ENCODE measurements around the gene HOXD4. TPM values are rescaled to one million over a fixed set of nuclear protein-coding genes. Genes with fewer than 3 reads are reported as not detected.

Gene HOXD4
- total RNA-seq, 4 donors from 2014 or later, result 3.8 to 17.1 (median 16.6) TPM

DNA sequence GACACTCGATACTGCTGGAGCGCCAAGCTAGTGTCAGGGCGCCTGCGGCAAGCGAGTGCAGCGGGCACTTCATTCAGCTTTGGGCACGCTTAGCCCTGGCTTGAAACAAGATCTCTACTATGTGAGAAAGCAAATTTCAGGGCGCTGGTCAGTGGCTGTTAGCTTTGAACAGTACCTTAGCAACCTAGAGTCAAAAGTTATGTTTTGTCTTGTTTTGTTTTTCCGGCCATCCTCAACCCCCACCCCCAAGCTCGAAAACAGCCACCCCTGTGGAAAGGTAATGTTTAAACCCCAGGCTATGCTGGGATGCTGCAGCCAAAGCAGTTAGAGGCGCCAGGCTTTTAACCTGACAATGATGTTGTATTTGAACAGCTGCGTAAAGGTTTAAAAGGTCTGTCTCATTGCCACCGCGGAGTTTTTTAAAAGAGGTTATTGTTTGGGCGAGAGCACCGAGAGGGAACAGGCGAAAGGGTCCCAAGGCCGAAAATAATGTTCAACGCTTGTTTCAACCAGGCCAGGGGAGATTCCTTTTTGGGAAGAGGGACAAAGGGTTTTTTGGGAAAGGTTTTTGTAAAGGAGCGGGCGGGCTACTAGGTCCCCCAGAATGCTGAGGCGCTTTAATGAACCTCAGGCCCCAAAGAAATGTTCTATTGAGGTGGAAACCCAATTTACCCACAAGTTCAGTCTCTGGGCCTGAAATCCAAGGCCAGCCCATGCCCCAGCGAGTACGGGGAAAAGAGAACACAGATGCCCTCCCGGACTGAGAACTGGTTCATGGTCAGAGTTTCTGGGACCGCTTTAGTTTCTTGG, 37.0 kb upstream of the HOXD4 start:
- peaks cover 0 to 100% of the 10 kb centered on the region in 2 donors for H3K27me3 ChIP-seq
- WGBS, 2 donors, result 37 to 39% methylated on average over 26 of the region's 26 CpGs
- no peaks in the 10 kb centered on the region for H3K9me3 ChIP-seq
- H3K4me3 ChIP-seq, result no peak overlapping the region
- H3K4me1 ChIP-seq, result peaks cover 0 to 23% (median 0%) of the 10 kb centered on the region in 4 donors
- H3K27ac ChIP-seq, result no peak overlapping the region
- H3K36me3 ChIP-seq, result no peaks in the 10 kb centered on the region
- no peak for DNase-seq (ENCODE audit: low spot score in 2 of 2)
- TF ChIP-seq EP300 (IDR thresholded peaks at IDR 0.05), result no peak
- TF ChIP-seq CTCF (IDR thresholded peaks at IDR 0.05), result no peak
- no peak for TF ChIP-seq POLR2A (IDR thresholded peaks at IDR 0.05)

DNA sequence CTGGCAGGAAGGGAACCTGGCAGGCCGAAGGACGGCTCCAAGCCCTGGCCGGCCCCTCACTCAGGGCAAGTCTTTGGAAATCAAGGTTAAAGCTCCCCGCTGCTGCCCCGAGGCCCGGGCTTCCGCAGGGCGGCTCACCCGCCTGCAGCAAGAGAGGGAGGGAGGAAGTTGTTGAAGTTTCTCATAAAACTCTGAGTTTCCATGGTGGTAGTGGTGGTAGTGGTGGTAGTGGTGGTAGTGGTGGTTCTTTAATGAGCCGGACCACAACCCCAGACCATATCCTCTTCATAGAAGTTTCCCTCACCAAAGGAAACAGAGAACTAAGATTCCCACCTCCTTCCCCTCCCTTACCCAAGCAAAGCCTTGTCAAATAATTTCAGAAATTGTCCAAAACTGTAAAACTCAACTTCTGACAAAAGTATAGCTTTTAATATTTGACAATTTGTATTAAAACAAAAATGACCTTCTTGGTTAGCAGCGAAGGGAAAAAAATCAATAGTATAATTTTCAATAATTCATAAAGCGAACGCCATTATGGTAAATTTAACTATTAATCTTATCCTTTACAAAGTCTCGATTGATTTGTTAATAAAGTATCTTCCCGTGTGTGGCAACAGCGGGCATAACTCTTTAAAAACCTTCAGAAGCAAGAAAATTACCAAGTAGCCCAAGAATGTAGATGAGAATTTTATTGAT, 36.3 kb upstream of the HOXD4 start:
- no peak for TF ChIP-seq POLR2A (IDR thresholded peaks at IDR 0.05)
- no peak for TF ChIP-seq EP300 (IDR thresholded peaks at IDR 0.05)
- no peak for TF ChIP-seq CTCF (IDR thresholded peaks at IDR 0.05)
- H3K27ac ChIP-seq, result no peak overlapping the region

DNA sequence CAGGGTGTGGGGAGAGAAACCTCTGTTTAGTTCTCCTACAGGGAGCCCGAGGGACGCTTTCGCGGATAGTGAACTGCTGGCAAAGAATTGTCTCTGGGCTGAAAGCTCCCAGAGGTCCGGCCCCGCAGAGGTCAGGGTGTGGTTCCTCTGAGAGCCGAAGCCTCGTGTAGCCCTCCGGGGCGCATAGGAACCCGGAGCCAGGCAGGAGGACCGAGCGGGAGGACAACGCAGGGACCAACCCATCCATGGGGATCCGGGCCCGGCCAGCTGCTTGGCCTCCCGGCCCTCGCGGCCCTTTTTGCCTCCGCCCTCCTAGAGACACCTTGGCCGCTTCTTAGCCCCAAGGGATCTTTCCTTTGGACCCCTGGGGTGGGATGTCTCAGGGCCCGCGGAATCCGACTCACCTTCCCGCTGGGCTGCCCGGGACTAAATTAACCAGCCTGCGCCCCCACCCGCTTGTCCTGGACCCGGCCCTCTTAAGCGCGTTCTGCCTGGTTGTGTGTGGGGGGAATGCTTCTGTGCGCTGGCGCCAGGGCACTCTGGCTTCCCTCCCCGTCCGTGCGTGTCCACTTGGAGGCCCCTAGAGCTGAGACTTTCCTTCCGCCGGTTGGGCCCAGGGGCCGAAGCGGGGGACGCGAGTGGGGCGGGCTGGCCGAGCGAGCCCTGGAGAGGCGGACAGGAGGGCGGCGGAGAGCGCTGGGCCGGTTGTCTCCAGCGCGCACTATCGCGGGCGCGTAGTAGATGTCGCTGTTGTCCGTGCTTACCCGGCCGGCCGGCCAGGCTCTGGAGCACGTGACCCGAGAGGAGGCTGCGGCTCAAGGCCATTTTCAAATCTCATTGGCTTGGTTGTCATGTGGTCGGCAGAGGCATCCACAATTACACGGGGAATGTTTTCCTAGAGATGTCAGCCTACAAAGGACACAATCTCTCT, 35.2 kb upstream of the HOXD4 start, which contains the start of gene HOXD10:
TSS of gene HOXD10 (plus strand) at position 896 of the 931 bp plus-strand sequence. CDS start 56 bp downstream, outside the sequence.
- H3K27ac ChIP-seq, result peak within 1 kb of the TSS in 1 of 4 donors; percentile 16
- TF ChIP-seq POLR2A (IDR thresholded peaks at IDR 0.05) (no peak), EP300 (IDR thresholded peaks at IDR 0.05) (peak in 1 of 2 donors; percentile 8), CTCF (IDR thresholded peaks at IDR 0.05) (peak in 3 of 5 experiments; percentile 9 to 40 (median 15))
- DNase-seq (ENCODE audit: low spot score in 2 of 2), result no peak
- H3K4me3 ChIP-seq, result peak within 1 kb of the TSS in 1 of 4 donors; percentile 29
- peaks cover 3 to 100% of the 10 kb centered on the region in 2 donors for H3K27me3 ChIP-seq
- WGBS, 2 donors, result 7% methylated on average over 61 to 62 of the region's 66 CpGs
- H3K36me3 ChIP-seq, result no peaks in the 10 kb centered on the region
- H3K4me1 ChIP-seq, result peaks cover 0 to 21% (median 0%) of the 10 kb centered on the region in 4 donors
- H3K9me3 ChIP-seq, result no peaks in the 10 kb centered on the region

More for the DNA sequence above, 36.3 kb upstream of the HOXD4 start:
- H3K4me3 ChIP-seq, result no peak overlapping the region
- no peak for DNase-seq (ENCODE audit: low spot score in 2 of 2)
- peaks cover 0 to 100% of the 10 kb centered on the region in 2 donors for H3K27me3 ChIP-seq
- H3K36me3 ChIP-seq, result no peaks in the 10 kb centered on the region
- WGBS, 2 donors, result 51 to 52% methylated on average over 16 of the region's 16 CpGs
- H3K4me1 ChIP-seq, result peaks cover 0 to 23% (median 0%) of the 10 kb centered on the region in 4 donors
- no peaks in the 10 kb centered on the region for H3K9me3 ChIP-seq

DNA sequence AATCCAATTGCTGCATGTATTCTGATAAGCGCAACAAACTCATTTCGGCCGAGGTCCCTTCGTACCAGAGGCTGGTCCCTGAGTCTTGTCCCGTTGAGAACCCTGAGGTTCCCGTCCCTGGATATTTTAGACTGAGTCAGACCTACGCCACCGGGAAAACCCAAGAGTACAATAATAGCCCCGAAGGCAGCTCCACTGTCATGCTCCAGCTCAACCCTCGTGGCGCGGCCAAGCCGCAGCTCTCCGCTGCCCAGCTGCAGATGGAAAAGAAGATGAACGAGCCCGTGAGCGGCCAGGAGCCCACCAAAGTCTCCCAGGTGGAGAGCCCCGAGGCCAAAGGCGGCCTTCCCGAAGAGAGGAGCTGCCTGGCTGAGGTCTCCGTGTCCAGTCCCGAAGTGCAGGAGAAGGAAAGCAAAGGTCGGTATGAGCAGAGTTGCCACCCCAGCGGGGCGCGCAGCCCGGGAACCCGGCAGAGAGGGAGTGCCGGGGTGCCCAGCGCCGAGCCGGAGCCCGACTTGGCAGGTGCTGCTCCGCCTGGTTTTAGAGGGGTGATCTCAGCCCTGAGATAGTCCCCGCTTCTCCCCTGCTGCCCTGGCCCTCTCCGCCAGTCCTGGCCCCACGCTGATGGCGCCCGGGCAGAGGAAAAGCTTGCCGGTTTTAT, 34.1 kb upstream of the HOXD4 start:
- Histone ChIP-seq H3K4me3 (peak overlapping the region in 1 of 4 donors; percentile 29), H3K27ac (peak overlapping the region in 1 of 4 donors; percentile 16), H3K27me3 (peaks cover 9 to 100% of the 10 kb centered on the region in 2 donors), H3K4me1 (peaks cover 0 to 27% (median under 1%) of the 10 kb centered on the region in 4 donors), H3K9me3 (no peaks in the 10 kb centered on the region), H3K36me3 (no peaks in the 10 kb centered on the region)
- 13 to 19% methylated on average over 30 to 40 of the region's 40 CpGs for WGBS, 2 donors
- TF ChIP-seq CTCF (IDR thresholded peaks at IDR 0.05) (no peak), POLR2A (IDR thresholded peaks at IDR 0.05) (no peak), EP300 (IDR thresholded peaks at IDR 0.05) (no peak)
- no peak for DNase-seq (ENCODE audit: low spot score in 2 of 2)
